Measurements from ENCODE around the gene NEMF.
"Not testable (repeated sequence)": the region's sequence is repeated elsewhere in the genome, so short reads cannot be mapped to it uniquely, and the experiment has no call there.

The NEMF gene

DNA sequence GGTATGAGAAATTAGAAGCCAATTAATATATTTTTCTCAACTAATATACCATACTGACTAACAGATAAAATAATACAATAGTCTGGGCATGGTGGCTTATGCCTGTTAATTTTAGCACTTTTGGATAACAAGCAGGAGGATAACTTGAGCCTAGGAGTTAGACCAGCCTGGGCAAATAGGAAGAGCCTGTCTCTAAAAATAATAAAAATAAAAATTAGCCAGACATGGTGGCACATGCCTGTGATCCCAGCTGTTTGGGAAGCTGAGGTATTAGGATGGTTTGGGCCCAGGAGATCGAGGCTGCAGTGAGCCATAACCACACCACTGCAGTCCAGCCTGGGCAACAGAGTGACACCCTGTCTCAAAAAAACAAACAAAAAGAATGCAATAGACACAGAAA, 60.0 kb downstream of the NEMF start:
- no peak for TF ChIP-seq CTCF (IDR thresholded peaks at IDR 0.05)
- no peak for TF ChIP-seq ZFX (IDR thresholded peaks at IDR 0.05; ENCODE audit: borderline replicate concordance)
- H3K27ac ChIP-seq = no peak overlapping the region

DNA sequence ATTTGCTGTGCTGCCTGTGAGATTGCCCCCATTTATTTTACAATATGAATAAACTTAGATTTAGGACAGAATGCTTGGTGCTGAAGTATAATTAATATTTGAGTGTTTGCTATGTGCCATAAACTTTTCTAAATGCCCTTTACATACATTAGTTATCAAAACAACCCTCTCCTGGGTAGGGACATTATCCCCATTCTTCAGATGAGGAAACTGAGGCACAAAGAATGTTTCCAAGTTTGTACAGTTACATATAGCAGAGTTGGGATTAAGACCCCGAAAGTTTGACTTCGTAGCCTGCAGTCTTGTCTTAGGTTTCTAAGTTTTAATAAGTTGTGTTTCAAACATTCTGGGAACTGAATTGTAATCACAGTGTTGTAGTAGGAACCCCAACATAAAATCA, 66.3 kb downstream of the NEMF start:
- TF ChIP-seq CTCF (IDR thresholded peaks at IDR 0.05) (no peak), ZFX (IDR thresholded peaks at IDR 0.05; ENCODE audit: borderline replicate concordance) (no peak)
- H3K27ac ChIP-seq = no peak overlapping the region

GRCh38 chr14:49783394-49784014, 69.1 kb downstream of the NEMF start:
- no peak overlapping the region for H3K27ac ChIP-seq
- no peak for TF ChIP-seq CTCF (IDR thresholded peaks at IDR 0.05)

GRCh38 chr14:49781040-49781439, 71.5 kb downstream of the NEMF start:
- H3K27ac ChIP-seq = not testable (repeated sequence)

DNA sequence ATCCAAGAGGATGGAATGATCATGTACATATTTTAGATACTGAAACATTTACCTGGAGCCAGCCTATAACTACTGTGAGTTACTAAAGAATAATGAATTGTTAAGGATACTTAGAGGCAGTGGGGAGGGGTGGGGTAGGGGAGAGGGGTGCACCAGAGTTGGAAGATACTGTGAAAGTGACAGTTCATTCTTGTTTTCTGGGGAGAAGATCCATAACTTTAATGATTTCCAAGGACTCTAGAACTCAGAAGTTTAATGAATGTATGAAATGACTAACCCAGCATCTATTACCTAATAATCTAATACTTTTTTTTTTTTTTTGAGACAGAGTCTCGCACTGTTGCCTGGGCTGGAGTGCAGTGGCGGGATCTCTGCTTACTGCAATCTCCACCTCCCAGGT, 74.2 kb downstream of the NEMF start:
- no peak for TF ChIP-seq ZFX (IDR thresholded peaks at IDR 0.05; ENCODE audit: borderline replicate concordance)
- no peak for TF ChIP-seq CTCF (IDR thresholded peaks at IDR 0.05)
- H3K27ac ChIP-seq = no peak overlapping the region

DNA sequence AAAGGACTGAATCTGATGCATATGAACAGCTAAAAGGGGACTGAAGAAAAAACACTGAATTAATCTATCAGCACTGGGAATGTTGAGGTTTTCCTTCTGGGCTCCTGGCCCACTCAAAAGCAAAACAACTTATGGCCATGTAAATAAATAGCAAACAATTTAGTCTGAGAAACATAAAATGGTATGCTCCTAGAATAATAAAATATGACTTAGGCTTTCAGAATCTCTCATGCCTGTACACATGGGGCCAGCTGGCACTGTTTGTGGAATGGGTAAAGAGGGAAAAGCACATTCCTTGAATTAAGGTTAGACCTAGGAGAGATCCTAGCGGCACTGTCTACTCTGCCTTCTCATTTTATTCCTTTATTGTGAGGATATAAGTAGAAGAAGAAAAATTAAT, 78.5 kb downstream of the NEMF start:
- TF ChIP-seq CTCF (IDR thresholded peaks at IDR 0.05) (no peak), ZFX (IDR thresholded peaks at IDR 0.05; ENCODE audit: borderline replicate concordance) (no peak)
- no peak overlapping the region for H3K27ac ChIP-seq

- peak overlapping the region; percentile 99 for H3K27ac ChIP-seq
Observed at GRCh38 chr14:49771691-49772090, 80.9 kb downstream of the NEMF start.

DNA sequence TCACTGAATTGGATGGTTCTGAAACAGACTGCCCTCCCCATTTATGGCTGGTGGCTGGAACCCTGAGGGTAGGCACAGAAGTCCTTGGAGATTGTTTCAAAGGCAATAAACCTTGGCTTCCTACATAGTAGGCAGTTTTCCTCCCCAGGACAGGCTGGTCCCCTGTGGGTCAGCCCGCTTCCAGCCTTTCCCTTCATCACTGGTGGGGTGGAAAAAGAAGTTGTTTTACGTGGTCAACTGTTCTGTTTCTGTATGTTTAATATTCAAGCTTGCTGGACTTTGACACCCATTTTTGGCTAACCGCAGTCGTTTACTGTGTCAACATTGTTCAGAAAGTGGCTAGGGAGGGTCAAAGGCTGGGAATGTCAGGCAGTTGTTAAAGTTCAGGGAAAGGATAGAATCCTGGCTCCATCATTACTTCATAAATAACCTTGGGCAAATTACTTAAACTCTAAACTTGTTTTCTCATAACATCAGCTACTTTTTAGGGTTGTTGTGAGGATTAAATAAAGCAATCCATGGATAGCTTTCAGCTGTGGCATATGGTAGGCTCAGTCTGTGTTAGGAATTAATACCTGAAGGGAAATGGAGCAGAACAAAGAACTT, 82.3 kb downstream of the NEMF start:
- peak overlapping the region; percentile 99 for H3K27ac ChIP-seq
- TF ChIP-seq CTCF (IDR thresholded peaks at IDR 0.05) = no peak
- no peak for TF ChIP-seq ZFX (IDR thresholded peaks at IDR 0.05; ENCODE audit: borderline replicate concordance)
